Measurements from ENCODE around the gene PRKCB.

DNA sequence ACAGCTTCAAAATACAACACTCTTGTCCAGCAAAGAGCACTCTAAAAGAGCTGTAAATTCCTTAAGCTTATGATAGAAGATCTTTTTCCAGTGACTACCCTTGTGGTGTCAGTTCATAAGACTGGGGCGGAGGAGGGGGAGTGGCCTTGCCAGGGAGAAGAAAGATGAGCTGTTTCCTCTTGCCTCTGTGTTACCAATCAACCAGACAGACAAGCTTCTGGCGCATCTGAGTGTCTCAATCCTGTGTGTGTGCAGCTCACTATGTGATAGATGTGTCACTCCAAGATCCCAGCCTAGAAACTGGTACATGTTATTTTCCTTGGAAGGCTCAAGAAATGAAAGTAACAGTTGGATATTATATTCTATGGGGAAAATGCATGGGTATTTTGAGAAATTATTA lies 253.0 kb downstream of the PRKCB start:
- TF ChIP-seq, protein P1, sequence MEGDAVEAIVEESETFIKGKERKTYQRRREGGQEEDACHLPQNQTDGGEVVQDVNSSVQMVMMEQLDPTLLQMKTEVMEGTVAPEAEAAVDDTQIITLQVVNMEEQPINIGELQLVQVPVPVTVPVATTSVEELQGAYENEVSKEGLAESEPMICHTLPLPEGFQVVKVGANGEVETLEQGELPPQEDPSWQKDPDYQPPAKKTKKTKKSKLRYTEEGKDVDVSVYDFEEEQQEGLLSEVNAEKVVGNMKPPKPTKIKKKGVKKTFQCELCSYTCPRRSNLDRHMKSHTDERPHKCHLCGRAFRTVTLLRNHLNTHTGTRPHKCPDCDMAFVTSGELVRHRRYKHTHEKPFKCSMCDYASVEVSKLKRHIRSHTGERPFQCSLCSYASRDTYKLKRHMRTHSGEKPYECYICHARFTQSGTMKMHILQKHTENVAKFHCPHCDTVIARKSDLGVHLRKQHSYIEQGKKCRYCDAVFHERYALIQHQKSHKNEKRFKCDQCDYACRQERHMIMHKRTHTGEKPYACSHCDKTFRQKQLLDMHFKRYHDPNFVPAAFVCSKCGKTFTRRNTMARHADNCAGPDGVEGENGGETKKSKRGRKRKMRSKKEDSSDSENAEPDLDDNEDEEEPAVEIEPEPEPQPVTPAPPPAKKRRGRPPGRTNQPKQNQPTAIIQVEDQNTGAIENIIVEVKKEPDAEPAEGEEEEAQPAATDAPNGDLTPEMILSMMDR (optimal IDR thresholded peaks at IDR 0.05 in 1 of 3, IDR thresholded peaks at IDR 0.05 in 1 of 3, conservative IDR thresholded peaks at IDR 0.05 in 1 of 3; ENCODE audit: extremely low read depth in 1 of 3, insufficient read depth in 2 of 3, low read length in 3 of 3), result no peak
- no peak for TF ChIP-seq EZH2 (IDR thresholded peaks at IDR 0.05; ENCODE audit: low read length)

Data from keratinocyte (primary cell).